Endodermal cell (in vitro differentiated cells): ENCODE measurements around the gene PEAK3. TPM values are rescaled to one million over a fixed set of nuclear protein-coding genes. Genes with fewer than 3 reads are reported as not detected.
A peak's percentile ranks its signal among the peaks of the same experiment; 100 is the strongest.

Experiments
- DNase-seq: peaks from one replicate; pipeline ENCODE4 v3.0.0-alpha.2; 2017
- H3K27ac ChIP-seq: 2 replicates; pipeline ENCODE4 v1.5.1; 2013; ENCODE audit warnings: mild to moderate bottlenecking, low read depth, low read length, moderate library complexity
- H3K27me3 ChIP-seq: 2 replicates; pipeline ENCODE4 v1.6.1; 2013; ENCODE audit warnings: mild to moderate bottlenecking, low read length, moderate library complexity; ENCODE audit not compliant: insufficient read depth, control insufficient read depth, poor library complexity, severe bottlenecking
- H3K36me3 ChIP-seq: 2 replicates; pipeline ENCODE4 v1.7.0; 2013; ENCODE audit warnings: mild to moderate bottlenecking, low read length, moderate library complexity; ENCODE audit not compliant: control insufficient read depth, insufficient read depth
- H3K4me1 ChIP-seq: one replicate; pipeline ENCODE4 v1.7.0; 2013; ENCODE audit warnings: low read length; ENCODE audit not compliant: control insufficient read depth, insufficient read depth
- H3K4me3 ChIP-seq: 2 replicates; pipeline ENCODE4 v1.5.1; 2013; ENCODE audit warnings: mild to moderate bottlenecking, low read length, moderate library complexity
- H3K9ac ChIP-seq: 2 replicates; pipeline ENCODE4 v1.6.1; 2013; ENCODE audit warnings: mild to moderate bottlenecking, low read length, moderate library complexity; ENCODE audit not compliant: poor library complexity, severe bottlenecking; ENCODE audit errors: extremely low read depth
- H3K9me3 ChIP-seq: 2 replicates; pipeline ENCODE4 v1.6.1; 2013; ENCODE audit warnings: mild to moderate bottlenecking, low read length, moderate library complexity; ENCODE audit not compliant: control insufficient read depth
- H3K27ac Mint-ChIP-seq: 2 replicates; pipeline ENCODE4 v1.8.0; 2020; ENCODE audit warnings: mixed read lengths
- H3K27me3 Mint-ChIP-seq: 2 replicates; pipeline ENCODE4 v1.8.0; 2021; ENCODE audit warnings: mild to moderate bottlenecking, mixed read lengths; ENCODE audit not compliant: insufficient read depth
- H3K36me3 Mint-ChIP-seq: 2 replicates; pipeline ENCODE4 v1.8.0; 2020; ENCODE audit warnings: low read depth, mixed read lengths
- H3K4me1 Mint-ChIP-seq: 2 replicates; pipeline ENCODE4 v1.8.0; 2020; ENCODE audit warnings: mixed read lengths
- H3K4me3 Mint-ChIP-seq: 2 replicates; pipeline ENCODE4 v1.8.0; 2020; ENCODE audit warnings: mild to moderate bottlenecking, moderate library complexity, mixed read lengths
- H3K9me3 Mint-ChIP-seq: 2 replicates; pipeline ENCODE4 v1.8.0; 2020; ENCODE audit warnings: mild to moderate bottlenecking, mixed read lengths
- CTCF ChIP-seq: fragments of 200-600 bp; sonication (generic); conservative IDR thresholded peaks from 2 replicates; pipeline ENCODE4 v1.5.0; 2021; ENCODE audit warnings: antibody characterized with exemption, mild to moderate bottlenecking
- WGBS, 2 experiments: methylation state at CpG; one replicate each; pipeline versions ENCODE4 v1.1.5 to v1.1.7; 2013; ENCODE audit warnings: missing lambda C conversion rate in 2 of 2, mixed read lengths in 1 of 2; ENCODE audit not compliant: insufficient coverage in 1 of 2, insufficient read length in 1 of 2; 5-methylcytosine and 5-hydroxymethylcytosine counted together
- microRNA-seq: library from miRNA; unstranded; fragments of <30 nt; microRNA quantifications from one replicate; pipeline ENCODE4 v1.2.0, GENCODE V29; 2020; ENCODE audit warnings: borderline microRNAs expressed
- total RNA-seq, 2 donors: library from RNA; stranded (reverse); fragmentation: NEBNext Ultra II Directional in 1 of 2; extraction: Animal tissue kit (Norgen Biotek cat#: 25700) in 1 of 2; gene quantifications; 2 replicates in 1 of 2; 3 replicates in 1 of 2; pipeline ENCODE4 v1.2.1, GENCODE V29; 2021

Gene PEAK3
- total RNA-seq, 2 donors from 2014 or later = not detected

GRCh38 chr19:2224754-2225349, 57.1 kb downstream of the PEAK3 start:
- 93 to 94% methylated on average over 9 to 13 of the region's 13 CpGs for WGBS, 2 experiments
- peak overlapping the region; percentile 76 for H3K27ac Mint-ChIP-seq
- Histone ChIP-seq H3K4me1 (no peaks in the 10 kb centered on the region), H3K4me3 (no peak overlapping the region), H3K36me3 (peaks cover 12% of the 10 kb centered on the region), H3K9ac (no peak overlapping the region), H3K27me3 (no peaks in the 10 kb centered on the region), H3K27ac (peak overlapping the region; percentile 38), H3K9me3 (no peaks in the 10 kb centered on the region)
- DNase-seq = no peak
- H3K4me3 Mint-ChIP-seq = no peak overlapping the region
- peaks cover 36% of the 10 kb centered on the region for H3K36me3 Mint-ChIP-seq
- no peaks in the 10 kb centered on the region for H3K9me3 Mint-ChIP-seq
- H3K27me3 Mint-ChIP-seq = no peaks in the 10 kb centered on the region
- no peaks in the 10 kb centered on the region for H3K4me1 Mint-ChIP-seq
- no peak for TF ChIP-seq CTCF

Small RNA genes lying within 50 kb of the gene (microRNA-seq; reads per million reads assigned to microRNA genes)
- gene MIR1227 = 1.8 reads per million, percentile 7 among the genes with 10 or more reads in this experiment
- gene MIR4321 = not detected

Other genes with a start within 250 kb of the PEAK3 start
- gene MKNK2, start 230.9 kb downstream of the PEAK3 start, total RNA-seq = 100 to 1,000 TPM; 120 to 123 TPM
- gene MOB3A, start 185.8 kb downstream of the PEAK3 start, total RNA-seq = 10 to 100 TPM; 20.9 to 21.8 TPM
- gene IZUMO4, start 185.3 kb downstream of the PEAK3 start, total RNA-seq = 1 to 10 TPM; 4.3 to 5.4 TPM
- gene AP3D1, start 130.6 kb downstream of the PEAK3 start, total RNA-seq = 100 to 1,000 TPM; 162 to 181 TPM
- gene DOT1L, start 118.2 kb downstream of the PEAK3 start, total RNA-seq = 100 to 1,000 TPM in 1 of 2 donors, 10 to 100 TPM in 1; 84.3 to 102 TPM
- 100 to 1,000 TPM; 146 to 192 TPM for gene PLEKHJ1, start 45.8 kb downstream of the PEAK3 start, total RNA-seq
- gene SF3A2, start 45.4 kb downstream of the PEAK3 start, total RNA-seq = 100 to 1,000 TPM; 126 to 132 TPM
- gene AMH, start 32.9 kb downstream of the PEAK3 start, total RNA-seq = 10 to 100 TPM; 20.5 to 35.1 TPM
- gene JSRP1, start 25.8 kb downstream of the PEAK3 start, total RNA-seq = under 1 TPM; 0.66 to 0.89 TPM
- 1 to 10 TPM in 1 of 2 donors, under 1 TPM in 1; 0.20 to 1.0 TPM for gene LINGO3, start 26.0 kb upstream of the PEAK3 start, total RNA-seq
- gene LSM7, start 46.4 kb upstream of the PEAK3 start, total RNA-seq = 100 to 1,000 TPM; 141 to 149 TPM
- 100 to 1,000 TPM; 115 to 118 TPM for gene SPPL2B, start 46.5 kb upstream of the PEAK3 start, total RNA-seq
- gene TMPRSS9, start 78.1 kb upstream of the PEAK3 start, total RNA-seq = 1 to 10 TPM in 1 of 2 donors, under 1 TPM in 1; 0.73 to 1.2 TPM
- 100 to 1,000 TPM; 149 to 175 TPM for gene TIMM13, start 145.4 kb upstream of the PEAK3 start, total RNA-seq
- 100 to 1,000 TPM; 146 to 191 TPM for gene LMNB2, start 174.8 kb upstream of the PEAK3 start, total RNA-seq
- 10 to 100 TPM; 16.5 to 23.6 TPM for gene GADD45B, start 194.0 kb upstream of the PEAK3 start, total RNA-seq